A549 (cell line): Measurements from ENCODE around the gene SPAG5. TPM values are rescaled to one million over a fixed set of nuclear protein-coding genes. Genes with fewer than 3 reads are reported as not detected.

ENCODE experiments used
- ATAC-seq, 2 experiments: fragments of 200-7000 bp in 1 of 2; fragments of >200 bp in 1 of 2; cut with Nextera tagmentation in 1 of 2; cut with Tn5 transposase in 1 of 2; 3 replicates each; pipeline versions ENCODE4 v1.8.0 to v1.9.1; 2018 to 2020; ENCODE audit warnings: mild to moderate bottlenecking in 1 of 2, moderate library complexity in 1 of 2
- CTCF ChIA-PET: fragments of 300-600 bp; sonication (Branson Sonifier 250); formaldehyde crosslinking; extraction: SDS; loops from one replicate; lab custom pipeline; 2021; ENCODE audit warnings: antibody characterized with exemption, inconsistent platforms; lab: Yijun Ruan, JAX
- POLR2A ChIA-PET: fragments of 350-600 bp; formaldehyde crosslinking; extraction: SDS; loops from one replicate; lab custom pipeline; 2021; ENCODE audit warnings: antibody characterized with exemption, inconsistent platforms; lab: Yijun Ruan, JAX
- DNase-seq, 2 experiments: peaks; one replicate each; pipeline versions ENCODE4 v3.0.0 to v3.0.0-alpha.2; 2011 to 2016; ENCODE audit warnings: low read depth in 1 of 2, low spot score in 1 of 2
- FAIRE-seq: peaks from 2 replicates; lab custom pipeline; 2011; peaks lifted over from hg19 to GRCh38; lab: Jason Lieb, UNC
- H3K27ac ChIP-seq, 2 experiments: fragments of >200 bp; sonication (Bioruptor Twin); formaldehyde crosslinking; 3 replicates each; pipeline ENCODE4 v1.5.1; 2016 to 2017
- H3K4me1 ChIP-seq: fragments of >200 bp; sonication (Bioruptor Twin); formaldehyde crosslinking; 3 replicates; pipeline ENCODE4 v1.6.1; 2016
- H3K4me2 ChIP-seq: fragments of >200 bp; sonication (Bioruptor Twin); formaldehyde crosslinking; 3 replicates; pipeline ENCODE4 v1.6.1; 2016
- H3K4me3 ChIP-seq: fragments of >200 bp; sonication (Bioruptor Twin); formaldehyde crosslinking; 3 replicates; pipeline ENCODE4 v1.5.1; 2016
- H3K9me3 ChIP-seq: fragments of >200 bp; sonication (Bioruptor Twin); formaldehyde crosslinking; 3 replicates; pipeline ENCODE4 v1.6.1; 2016
- BHLHE40 ChIP-seq: IDR thresholded peaks from 2 replicates; pipeline ENCODE4 v1.6.1; 2012; ENCODE audit warnings: low read depth, low read length, inconsistent platforms
- CEBPB ChIP-seq, 2 experiments: fragments of >200 bp in 1 of 2; sonication (Bioruptor Twin) in 1 of 2; formaldehyde crosslinking in 1 of 2; IDR thresholded peaks; 2 replicates each; pipeline ENCODE4 v1.6.1; 2012 to 2016
- CHD2 ChIP-seq: fragments of 150-350 bp; IDR thresholded peaks from 2 replicates; pipeline ENCODE4 v1.6.1; 2014; ENCODE audit warnings: low read length; ENCODE audit not compliant: partially characterized antibody
- EHF ChIP-seq: fragments of 250-450 bp; sonication (Bioruptor Pico); IDR thresholded peaks from 2 replicates; pipeline ENCODE4 v1.5.0; 2020; ENCODE audit warnings: mild to moderate bottlenecking
- EHMT2 ChIP-seq: fragments of 200-600 bp; sonication (generic); IDR thresholded peaks from 2 replicates; pipeline ENCODE4 v1.6.1; 2016; ENCODE audit warnings: antibody characterized with exemption, low read depth, mild to moderate bottlenecking, moderate library complexity
- EP300 ChIP-seq, 2 experiments: fragments of >200 bp; sonication (Bioruptor Twin); formaldehyde crosslinking; IDR thresholded peaks; 2 replicates in 1 of 2; 3 replicates in 1 of 2; pipeline ENCODE4 v1.6.1; 2016 to 2017
- ESRRA ChIP-seq: fragments of 150-350 bp; IDR thresholded peaks from 2 replicates; pipeline ENCODE4 v1.6.1; 2014; ENCODE audit warnings: mild to moderate bottlenecking, low read length, borderline replicate concordance
- FOSB ChIP-seq: fragments of 250-450 bp; sonication (Bioruptor Pico); IDR thresholded peaks from 2 replicates; pipeline ENCODE4 v1.5.0; 2020; ENCODE audit warnings: mild to moderate bottlenecking, moderate library complexity
- FOXS1 ChIP-seq: fragments of 250-450 bp; sonication (Bioruptor Pico); IDR thresholded peaks from 2 replicates; pipeline ENCODE4 v1.5.0; 2020; ENCODE audit warnings: mild to moderate bottlenecking, moderate library complexity
- HEYL ChIP-seq: fragments of 250-450 bp; sonication (Bioruptor Pico); IDR thresholded peaks from 2 replicates; pipeline ENCODE4 v1.8.0; 2021; ENCODE audit warnings: mild to moderate bottlenecking, moderate library complexity
- HOXB13 ChIP-seq: fragments of 250-450 bp; sonication (Bioruptor Pico); IDR thresholded peaks from 2 replicates; pipeline ENCODE4 v1.5.0; 2020; ENCODE audit warnings: low read depth, mild to moderate bottlenecking, moderate library complexity
- HOXB5 ChIP-seq: fragments of 250-450 bp; sonication (Bioruptor Pico); IDR thresholded peaks from 2 replicates; pipeline ENCODE4 v1.5.0; 2020; ENCODE audit warnings: mild to moderate bottlenecking, moderate library complexity
- JUNB ChIP-seq: fragments of >200 bp; sonication (Bioruptor Twin); formaldehyde crosslinking; IDR thresholded peaks from 2 replicates; pipeline ENCODE4 v1.6.1; 2016
- KDM5A ChIP-seq: fragments of 200-600 bp; sonication (generic); IDR thresholded peaks from 2 replicates; pipeline ENCODE4 v1.6.1; 2016; ENCODE audit warnings: antibody characterized with exemption, mild to moderate bottlenecking
- MAFK ChIP-seq: fragments of 450-650 bp; IDR thresholded peaks from 2 replicates; pipeline ENCODE4 v1.6.1; 2014; ENCODE audit not compliant: partially characterized antibody
- MAZ ChIP-seq: fragments of 150-350 bp; IDR thresholded peaks from 2 replicates; pipeline ENCODE4 v1.6.1; 2014; ENCODE audit warnings: antibody characterized with exemption, low read depth, low read length, borderline replicate concordance
- NFE2L2 ChIP-seq: fragments of 150-350 bp; conservative IDR thresholded peaks from 2 replicates; pipeline ENCODE4 v1.6.1; 2014; ENCODE audit warnings: low read length
- NR3C1 ChIP-seq: fragments of >200 bp; sonication (Bioruptor Twin); formaldehyde crosslinking; IDR thresholded peaks from 3 replicates; pipeline ENCODE4 v1.6.1; 2017
- POLR2A ChIP-seq: IDR thresholded peaks from 2 replicates; pipeline ENCODE4 v1.6.1; 2012; ENCODE audit warnings: mild to moderate bottlenecking, low read length
- RAD21 ChIP-seq, 2 experiments: fragments of >200 bp in 1 of 2; sonication (Bioruptor Twin) in 1 of 2; formaldehyde crosslinking in 1 of 2; IDR thresholded peaks in 1 of 2; conservative IDR thresholded peaks in 1 of 2; 2 replicates in 1 of 2; 3 replicates in 1 of 2; pipeline ENCODE4 v1.6.1; 2012 to 2018; ENCODE audit warnings: inconsistent platforms in 1 of 2
- RARB ChIP-seq: fragments of 250-450 bp; sonication (Bioruptor Pico); IDR thresholded peaks from 2 replicates; pipeline ENCODE4 v1.8.0; 2021; ENCODE audit warnings: mild to moderate bottlenecking, moderate library complexity
- TFCP2L1 ChIP-seq: fragments of 250-450 bp; sonication (Bioruptor Pico); IDR thresholded peaks from 2 replicates; pipeline ENCODE4 v1.5.0; 2021; ENCODE audit warnings: mild to moderate bottlenecking
- TP53 ChIP-seq: fragments of 250-450 bp; sonication (Bioruptor Pico); IDR thresholded peaks from 2 replicates; pipeline ENCODE4 v1.5.0; 2021; ENCODE audit warnings: mild to moderate bottlenecking, moderate library complexity
- ZFP36 ChIP-seq: fragments of 450-650 bp; IDR thresholded peaks from 2 replicates; pipeline ENCODE4 v1.6.1; 2014; ENCODE audit warnings: borderline replicate concordance; ENCODE audit not compliant: partially characterized antibody
- WGBS: methylation state at CpG from one replicate; pipeline ENCODE4 v1.1.6; 2017; ENCODE audit errors: missing lambda C conversion rate; 5-methylcytosine and 5-hydroxymethylcytosine counted together
- polyA plus RNA-seq, 4 experiments: library from polyadenylated mRNA; depleted of rRNA in 3 of 4; stranded (reverse); fragments of >200 nt; fragmentation: RNase III in 1 of 4; extraction: RNeasy Plus Mini Kit Qiagen cat#74134 plus additional on column Dnase treatment in 1 of 4; gene quantifications; 2 replicates in 3 of 4; 3 replicates in 1 of 4; pipeline ENCODE4 v1.2.3, GENCODE V29; 2011 to 2017
- TF ChIP-seq, protein P1 (sequence below): IDR thresholded peaks from 2 replicates; pipeline ENCODE4 v1.6.1; 2012; ENCODE audit warnings: low read depth, borderline replicate concordance
- TF ChIP-seq, protein P2 (sequence below): fragments of 150-350 bp; IDR thresholded peaks from 2 replicates; pipeline ENCODE4 v1.6.1; 2014; ENCODE audit warnings: low read depth, mild to moderate bottlenecking, low read length

SPAG5 gene
- polyA plus RNA-seq, 2 of the 4 experiments (the other 2 are of a cell fraction) = 111 TPM

DNA sequence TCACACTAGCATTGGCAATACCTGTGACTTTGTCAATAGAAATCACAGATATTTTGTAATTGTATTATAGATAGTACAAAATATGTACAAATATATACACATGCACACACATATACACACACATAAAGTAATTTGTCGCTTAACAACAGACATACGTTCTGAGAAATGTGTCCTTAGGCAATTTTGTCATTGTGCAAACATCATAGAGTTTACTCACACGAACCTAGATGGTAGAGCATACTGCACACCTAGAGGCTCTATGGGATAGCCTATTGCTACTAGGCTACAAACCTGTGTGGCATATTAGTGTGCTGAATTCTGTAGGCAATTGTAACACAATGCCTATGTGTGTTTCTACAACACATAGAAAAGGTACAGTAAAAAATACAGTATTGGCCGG, 57.4 kb downstream of the SPAG5 start:
- DNase-seq = no peak
- ATAC-seq = no peak
- H3K4me3 ChIP-seq = no peak overlapping the region
- H3K4me1 ChIP-seq = no peaks in the 10 kb centered on the region
- CTCF ChIA-PET = interaction anchor here (0.6 to 11.5 kb wide), 21 partner anchors 9 to 408 kb away, joined by 3 to 317 read pairs (median 4); partner anchors contain the start of gene FOXN1
- POLR2A ChIA-PET = no interaction called here
- no peak for FAIRE-seq
- WGBS = 47% methylated on average over 4 of the region's 4 CpGs
- no peak overlapping the region for H3K4me2 ChIP-seq
- no peak overlapping the region for H3K27ac ChIP-seq
- H3K9me3 ChIP-seq = no peaks in the 10 kb centered on the region
- no peak for TF ChIP-seq HOXB5 (CRISPR knock-in tag)
- TF ChIP-seq RAD21 (conservative IDR thresholded peaks at IDR 0.05 in 1 of 2, IDR thresholded peaks at IDR 0.05 in 1 of 2) = no peak
- TF ChIP-seq, protein P1, sequence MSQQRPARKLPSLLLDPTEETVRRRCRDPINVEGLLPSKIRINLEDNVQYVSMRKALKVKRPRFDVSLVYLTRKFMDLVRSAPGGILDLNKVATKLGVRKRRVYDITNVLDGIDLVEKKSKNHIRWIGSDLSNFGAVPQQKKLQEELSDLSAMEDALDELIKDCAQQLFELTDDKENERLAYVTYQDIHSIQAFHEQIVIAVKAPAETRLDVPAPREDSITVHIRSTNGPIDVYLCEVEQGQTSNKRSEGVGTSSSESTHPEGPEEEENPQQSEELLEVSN = no peak
- TF ChIP-seq EP300 (IDR thresholded peaks at IDR 0.05) = no peak
- TF ChIP-seq MAZ = no peak
- TF ChIP-seq POLR2A = no peak
- no peak for TF ChIP-seq FOXS1 (CRISPR knock-in tag)
- TF ChIP-seq HOXB13 (CRISPR knock-in tag) = no peak
- TF ChIP-seq NR3C1 = no peak
- TF ChIP-seq, protein P2, sequence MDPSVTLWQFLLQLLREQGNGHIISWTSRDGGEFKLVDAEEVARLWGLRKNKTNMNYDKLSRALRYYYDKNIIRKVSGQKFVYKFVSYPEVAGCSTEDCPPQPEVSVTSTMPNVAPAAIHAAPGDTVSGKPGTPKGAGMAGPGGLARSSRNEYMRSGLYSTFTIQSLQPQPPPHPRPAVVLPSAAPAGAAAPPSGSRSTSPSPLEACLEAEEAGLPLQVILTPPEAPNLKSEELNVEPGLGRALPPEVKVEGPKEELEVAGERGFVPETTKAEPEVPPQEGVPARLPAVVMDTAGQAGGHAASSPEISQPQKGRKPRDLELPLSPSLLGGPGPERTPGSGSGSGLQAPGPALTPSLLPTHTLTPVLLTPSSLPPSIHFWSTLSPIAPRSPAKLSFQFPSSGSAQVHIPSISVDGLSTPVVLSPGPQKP = no peak
- TF ChIP-seq CHD2 = no peak
- TF ChIP-seq TFCP2L1 (CRISPR knock-in tag) = no peak
- no peak for TF ChIP-seq EHF (CRISPR knock-in tag)
- TF ChIP-seq BHLHE40 = no peak
- no peak for TF ChIP-seq MAFK

DNA sequence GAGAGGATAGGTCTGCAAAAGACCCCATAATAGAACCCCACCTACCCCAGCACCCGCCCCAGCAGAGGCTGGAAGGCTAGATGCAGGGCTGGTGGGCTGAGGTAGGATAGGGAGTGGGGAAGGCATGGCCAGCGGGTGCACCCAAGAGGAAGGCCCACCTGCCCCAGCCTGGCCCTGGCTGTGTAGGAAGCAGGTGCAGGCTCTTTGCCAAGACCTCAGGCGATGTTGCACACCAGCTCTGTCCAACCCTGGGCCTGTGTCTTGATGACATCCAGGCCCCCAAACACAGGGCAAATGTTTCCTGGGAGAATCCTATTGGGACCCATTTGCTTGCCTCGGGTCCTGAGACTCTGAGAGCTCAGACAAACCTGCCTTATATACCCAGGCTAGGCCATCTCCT, 58.6 kb downstream of the SPAG5 start:
- WGBS = 63% methylated on average over 4 of the region's 4 CpGs
- TF ChIP-seq KDM5A (no peak), EHMT2 (no peak), CEBPB (IDR thresholded peaks at IDR 0.05) (no peak), ZFP36 (no peak), HEYL (no peak), ESRRA (no peak), RARB (CRISPR knock-in tag) (no peak), JUNB (no peak), TP53 (CRISPR knock-in tag) (no peak), NFE2L2 (no peak), FOSB (CRISPR knock-in tag) (no peak)
- POLR2A ChIA-PET = no interaction called here
- H3K4me2 ChIP-seq = no peak overlapping the region
- ATAC-seq (peak in 1 of 2 experiments; percentile 9; a peak in 2 of 6 replicates), FAIRE-seq (no peak), DNase-seq (no peak)
- no peak overlapping the region for H3K27ac ChIP-seq
- H3K4me1 ChIP-seq = 0 out of 3 replicates have a peak, but pooled peaks cover 5% of the 10 kb centered on the region
- CTCF ChIA-PET = interaction anchor here (0.6 to 11.5 kb wide), 30 partner anchors 8 to 885 kb away, joined by 3 to 317 read pairs (median 3); partner anchors contain the start of gene FOXN1
- H3K4me3 ChIP-seq = no peak overlapping the region
- H3K9me3 ChIP-seq = no peaks in the 10 kb centered on the region
